Stimulated activated CD8-positive, alpha-beta memory T cell treated with anti-CD3 and anti-CD28 coated beads, Interleukin-7, amount 100 ng/mL, for 4 hours (primary cell): Measurements from ENCODE around the gene PPP1R14B.

Experiments
- DNase-seq, 2 donors: peaks; one replicate each; pipeline ENCODE4 v3.0.0-alpha.2; 2020; ENCODE audit warnings: low read depth in 2 of 2

The PPP1R14B gene, protein sequence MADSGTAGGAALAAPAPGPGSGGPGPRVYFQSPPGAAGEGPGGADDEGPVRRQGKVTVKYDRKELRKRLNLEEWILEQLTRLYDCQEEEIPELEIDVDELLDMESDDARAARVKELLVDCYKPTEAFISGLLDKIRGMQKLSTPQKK

DNA sequence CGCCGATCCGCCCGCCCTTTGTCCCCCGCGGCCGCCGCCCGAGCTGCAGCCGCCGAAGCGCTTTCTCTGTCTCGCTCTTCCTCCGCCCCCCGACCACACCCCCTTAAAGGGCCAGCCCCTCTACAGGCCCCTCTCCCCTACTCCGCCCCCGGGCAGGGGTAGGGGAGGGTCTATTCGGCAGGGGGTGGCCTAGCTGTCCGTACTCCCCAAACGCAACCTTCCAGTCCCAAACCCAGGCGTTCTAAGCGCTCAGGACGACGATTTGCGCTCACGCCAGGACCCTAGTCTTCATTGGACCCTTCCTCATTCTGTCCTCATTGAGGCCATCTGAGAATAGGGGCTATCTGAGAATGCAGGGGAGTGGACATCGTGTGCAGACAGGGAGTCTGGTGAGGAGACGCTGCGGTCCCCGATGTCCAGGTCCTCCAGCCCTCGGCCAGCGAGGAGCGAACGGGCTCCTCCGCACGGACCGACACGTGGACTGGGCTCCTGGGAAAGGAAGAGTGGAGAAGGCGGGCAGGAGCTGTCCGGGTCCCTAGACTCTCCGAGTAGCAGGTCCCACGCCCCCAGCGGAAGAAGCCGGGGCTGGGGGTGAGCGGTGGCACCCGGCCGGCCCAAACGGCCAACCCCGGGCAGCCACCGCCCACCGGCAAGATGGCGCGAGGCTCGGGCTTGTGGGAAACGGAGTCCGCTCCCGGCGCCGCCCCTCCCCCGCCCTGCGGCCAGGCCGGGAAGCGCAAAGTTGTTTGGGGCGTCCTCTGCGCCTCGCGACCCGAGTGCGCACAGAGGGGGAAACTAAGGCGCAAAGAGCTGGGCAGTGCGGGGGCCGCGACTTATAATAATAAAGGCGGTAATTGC is at the start of gene PPP1R14B:
Gene PPP1R14B (minus strand): TSS at position 73 of the 858 bp plus-strand sequence. CDS start 270 bp downstream, outside the sequence.
- peak; percentile 63 to 79 for DNase-seq

DNA sequence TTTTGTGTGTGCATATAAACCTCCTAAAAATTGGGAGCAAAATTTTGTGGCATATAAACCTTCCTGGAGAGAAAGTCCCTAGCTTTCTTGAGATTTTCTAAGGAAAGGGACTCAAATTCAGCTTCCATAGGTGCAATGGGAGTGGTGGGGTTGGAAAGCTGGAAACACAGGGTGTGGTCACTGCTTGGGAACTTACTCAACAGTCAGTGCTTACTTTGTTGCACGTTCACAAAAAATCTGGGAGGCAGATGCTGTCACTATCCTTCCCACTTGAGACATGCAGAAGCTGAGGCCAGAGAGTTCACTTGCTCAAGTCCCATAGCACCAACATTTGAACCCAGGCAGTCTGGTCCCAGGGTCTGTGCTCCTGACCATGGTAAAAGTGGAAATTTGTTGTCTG is 49.5 kb upstream of the PPP1R14B start:
- DNase-seq: no peak

DNA sequence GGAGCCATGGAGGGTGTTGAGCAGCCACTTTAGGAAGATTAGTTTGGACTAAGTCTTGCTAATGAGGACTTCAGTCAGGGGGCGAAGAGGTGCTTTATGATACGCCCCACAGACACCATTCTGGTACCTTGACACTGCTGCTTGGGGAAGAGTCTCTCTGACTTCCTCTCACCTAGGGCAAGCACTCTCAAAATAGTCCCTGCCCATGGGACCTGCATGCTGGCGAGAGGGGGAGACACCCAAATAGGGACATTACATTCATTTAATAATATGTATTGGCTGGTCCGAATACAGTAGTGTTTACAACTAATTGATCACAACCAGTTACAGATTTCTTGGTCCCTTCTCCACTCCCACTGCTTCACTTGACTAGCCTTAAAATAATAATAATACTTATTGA is 49.0 kb upstream of the PPP1R14B start:
- no peak for DNase-seq

DNA sequence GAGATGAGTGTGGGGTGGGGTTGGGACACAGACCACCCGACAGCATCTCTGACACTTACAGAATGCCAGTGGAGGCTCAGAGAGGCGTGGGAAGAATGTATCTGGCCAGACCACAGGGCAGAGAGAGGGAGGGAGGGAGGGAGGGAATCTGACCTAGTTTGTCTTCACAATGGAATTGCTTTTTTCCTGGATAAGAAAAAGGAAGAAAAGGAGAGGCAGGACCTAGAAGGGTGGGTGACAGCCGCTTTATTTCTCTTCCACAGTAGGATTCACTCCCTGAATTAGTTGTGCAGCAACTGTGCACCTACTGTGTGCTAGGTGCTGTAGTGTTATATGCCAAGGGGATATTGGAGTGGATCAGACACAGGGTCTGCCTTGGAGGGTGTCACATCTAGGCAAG is 48.0 kb upstream of the PPP1R14B start:
- DNase-seq: no peak

DNA sequence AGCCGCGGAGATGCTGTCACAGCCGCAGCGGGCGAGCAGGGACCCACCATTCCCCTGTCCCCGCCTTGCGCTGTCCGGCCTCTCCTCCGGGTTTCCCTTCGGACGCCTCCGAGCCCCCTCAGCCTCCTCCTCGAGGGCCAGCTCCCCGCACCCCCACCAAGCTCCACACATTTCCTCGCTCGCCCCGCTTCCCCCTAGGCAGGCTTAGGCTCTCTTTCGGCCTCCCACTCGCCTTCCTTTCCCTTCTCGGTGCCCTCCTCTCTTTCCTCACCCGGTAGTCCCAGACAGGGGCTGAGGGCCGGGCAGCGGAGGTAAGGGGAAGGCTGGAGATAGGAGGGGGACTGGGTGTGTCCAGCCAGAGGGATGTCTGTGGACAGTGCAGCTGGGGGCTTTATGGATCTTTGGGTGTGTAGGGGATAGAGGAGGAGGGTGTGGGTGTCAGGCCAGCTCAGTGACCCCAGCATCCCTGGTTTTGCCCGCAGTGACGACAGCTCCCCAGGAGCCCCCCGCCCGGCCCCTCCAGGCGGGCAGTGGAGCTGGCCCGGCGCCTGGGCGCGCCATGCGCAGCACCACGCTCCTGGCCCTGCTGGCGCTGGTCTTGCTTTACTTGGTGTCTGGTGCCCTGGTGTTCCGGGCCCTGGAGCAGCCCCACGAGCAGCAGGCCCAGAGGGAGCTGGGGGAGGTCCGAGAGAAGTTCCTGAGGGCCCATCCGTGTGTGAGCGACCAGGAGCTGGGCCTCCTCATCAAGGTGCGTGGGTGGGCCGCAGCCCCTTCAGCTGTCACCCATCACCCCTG is 45.9 kb upstream of the PPP1R14B start:
- DNase-seq: no peak

DNA sequence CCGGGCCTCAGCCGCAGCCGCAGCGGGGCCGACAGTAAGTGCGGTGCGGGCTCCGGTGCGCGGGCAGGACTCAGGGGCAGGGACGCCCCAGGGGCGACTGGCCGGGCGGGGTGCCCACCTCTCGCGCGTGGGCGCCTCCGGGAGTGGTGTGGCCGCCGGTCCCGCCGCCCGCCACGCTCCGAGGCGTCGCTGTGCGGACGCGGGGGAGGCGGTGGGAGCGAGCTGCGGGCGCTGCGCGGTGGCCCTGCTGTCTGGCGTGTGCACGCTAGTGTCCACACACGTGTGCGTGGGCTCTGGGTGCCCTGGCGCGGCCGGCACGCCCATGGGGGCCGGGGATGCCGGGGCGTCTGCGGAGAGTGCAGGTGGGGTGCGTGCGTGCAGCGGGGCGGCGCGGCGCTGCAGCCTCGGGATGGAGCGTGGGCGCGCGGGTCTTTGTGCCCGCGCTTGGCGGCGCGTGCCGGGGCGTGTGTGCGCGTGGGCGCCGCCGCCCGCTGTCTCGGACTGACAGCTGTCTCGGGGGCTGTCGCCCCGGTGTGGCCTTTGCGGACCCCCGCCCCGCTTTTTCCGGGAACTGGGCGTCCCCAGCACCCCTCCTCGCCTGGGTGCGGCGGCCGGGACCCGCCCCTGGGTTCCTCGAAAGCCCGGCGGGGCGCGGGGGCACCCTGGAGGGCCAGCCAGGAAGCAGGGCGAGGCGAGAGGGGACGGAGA is 45.2 kb upstream of the PPP1R14B start:
- peak in 1 of 2 donors; percentile 33 for DNase-seq

DNA sequence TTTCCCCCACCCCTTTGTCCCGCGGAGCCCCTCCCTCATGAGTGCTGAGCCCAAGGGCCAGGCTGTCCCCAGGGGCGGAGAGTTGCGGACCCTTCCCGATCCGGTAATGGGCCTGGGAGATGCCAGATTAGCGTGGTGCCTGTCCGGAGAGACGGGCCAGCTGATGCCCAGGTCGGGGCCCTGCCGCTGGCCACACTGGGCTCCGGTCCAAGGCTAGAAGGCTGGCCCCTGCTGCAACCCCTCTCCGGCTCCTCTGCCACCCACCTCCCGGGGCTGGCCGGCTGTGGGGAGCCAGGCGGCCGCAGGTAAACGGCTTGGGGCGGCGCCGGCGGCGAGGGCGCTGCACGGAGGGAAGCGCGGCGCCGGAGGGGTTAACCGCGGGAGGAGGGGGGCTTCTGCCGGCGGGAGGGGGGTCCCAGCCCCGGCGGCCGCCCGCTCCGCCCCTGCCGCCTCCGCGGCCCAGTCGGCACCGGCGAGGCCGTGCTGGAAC is 44.6 kb upstream of the PPP1R14B start, which contains the start of gene KCNK4:
Gene KCNK4 (plus strand): TSS at position 41 of the 490 bp plus-strand sequence. CDS start 1,717 bp downstream, outside the sequence.
- DNase-seq: no peak

DNA sequence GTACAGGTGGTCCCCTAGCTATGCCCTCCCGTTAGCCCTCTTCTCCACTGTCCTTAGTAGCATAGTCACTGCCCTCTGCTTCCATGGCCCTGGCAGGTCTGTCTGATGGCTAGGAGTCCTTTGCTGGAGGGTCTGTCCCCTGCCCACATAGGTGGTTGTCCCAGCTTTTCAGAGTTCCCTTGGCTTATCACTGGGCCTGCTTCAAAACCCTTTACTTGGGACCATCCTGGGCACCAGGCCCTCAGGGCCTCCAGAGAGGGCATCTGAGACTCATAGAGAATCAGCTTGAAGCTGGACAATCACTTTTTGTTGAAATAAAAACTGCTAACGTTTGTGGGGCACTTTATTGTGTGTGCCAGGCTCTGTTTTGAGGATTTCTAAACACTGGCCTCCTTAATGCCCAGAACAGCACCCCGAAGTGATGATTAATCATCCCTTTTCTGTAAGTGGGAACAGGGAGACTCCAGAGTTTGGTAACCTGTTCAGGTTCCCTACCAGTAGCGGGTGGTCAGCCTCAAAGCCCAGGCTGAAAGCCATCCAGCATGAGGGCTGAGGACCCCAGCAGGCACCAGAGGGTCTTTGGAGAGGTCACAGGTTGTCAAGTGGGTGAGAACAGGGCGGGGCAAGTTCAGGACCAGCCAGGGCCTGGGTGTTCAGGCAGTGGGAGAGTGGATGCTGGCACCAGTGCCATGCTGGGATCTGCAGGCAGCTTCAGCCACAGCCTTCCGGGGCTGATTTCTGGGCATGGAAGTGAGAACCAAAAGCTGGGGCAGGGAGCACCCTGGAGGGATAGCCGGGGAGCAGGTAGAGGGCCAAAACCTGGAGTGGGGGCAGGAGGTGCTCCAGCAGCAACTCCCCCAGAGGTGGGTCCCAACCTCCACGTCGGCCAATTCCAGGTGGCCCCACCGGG is 43.9 kb upstream of the PPP1R14B start:
- no peak for DNase-seq

DNA sequence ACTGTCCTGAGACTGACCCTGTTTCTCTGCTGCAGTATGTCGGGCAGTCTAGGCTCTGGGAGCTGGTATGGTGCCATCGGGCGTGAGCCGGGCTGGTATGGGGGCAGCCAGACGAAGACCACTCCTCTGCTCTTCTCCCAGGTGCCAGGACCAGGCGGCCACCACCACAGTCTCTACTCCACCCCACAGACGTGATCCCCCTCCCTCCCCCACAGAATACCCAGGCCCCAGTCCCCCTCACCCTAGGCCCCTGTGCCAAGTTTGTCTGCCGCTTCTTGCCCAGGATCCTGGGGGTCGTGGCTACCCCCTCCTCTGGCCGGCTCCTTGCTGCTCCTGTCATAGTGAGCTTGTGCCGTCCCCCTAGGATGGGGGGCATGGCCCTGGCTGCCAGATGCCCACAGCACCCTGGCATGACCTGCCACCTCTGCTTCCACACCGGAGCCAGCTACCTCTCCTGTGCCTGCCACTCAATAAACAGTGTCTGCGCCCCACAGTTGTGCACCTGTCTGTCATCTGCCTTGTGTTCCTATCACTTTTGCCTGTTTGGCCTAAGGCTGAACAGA is 42.3 kb upstream of the PPP1R14B start:
- no peak for DNase-seq

DNA sequence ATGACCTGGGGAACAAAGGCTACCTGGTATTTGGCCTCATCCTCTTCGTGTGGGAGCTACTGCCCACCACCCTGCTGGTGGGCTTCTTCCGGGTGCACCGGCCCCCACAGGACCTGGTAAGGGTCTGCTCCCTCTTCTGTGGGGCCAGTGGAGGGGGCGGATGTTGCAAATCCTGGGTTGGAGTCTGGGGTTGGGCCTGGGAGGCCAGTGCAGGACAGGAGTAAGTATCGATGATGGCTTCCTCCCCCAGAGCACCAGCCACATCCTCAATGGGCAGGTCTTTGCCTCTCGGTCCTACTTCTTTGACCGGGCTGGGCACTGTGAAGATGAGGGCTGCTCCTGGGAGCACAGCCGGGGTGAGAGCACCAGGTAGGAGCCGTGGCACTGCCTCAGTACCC is 41.6 kb upstream of the PPP1R14B start:
- no peak for DNase-seq

DNA sequence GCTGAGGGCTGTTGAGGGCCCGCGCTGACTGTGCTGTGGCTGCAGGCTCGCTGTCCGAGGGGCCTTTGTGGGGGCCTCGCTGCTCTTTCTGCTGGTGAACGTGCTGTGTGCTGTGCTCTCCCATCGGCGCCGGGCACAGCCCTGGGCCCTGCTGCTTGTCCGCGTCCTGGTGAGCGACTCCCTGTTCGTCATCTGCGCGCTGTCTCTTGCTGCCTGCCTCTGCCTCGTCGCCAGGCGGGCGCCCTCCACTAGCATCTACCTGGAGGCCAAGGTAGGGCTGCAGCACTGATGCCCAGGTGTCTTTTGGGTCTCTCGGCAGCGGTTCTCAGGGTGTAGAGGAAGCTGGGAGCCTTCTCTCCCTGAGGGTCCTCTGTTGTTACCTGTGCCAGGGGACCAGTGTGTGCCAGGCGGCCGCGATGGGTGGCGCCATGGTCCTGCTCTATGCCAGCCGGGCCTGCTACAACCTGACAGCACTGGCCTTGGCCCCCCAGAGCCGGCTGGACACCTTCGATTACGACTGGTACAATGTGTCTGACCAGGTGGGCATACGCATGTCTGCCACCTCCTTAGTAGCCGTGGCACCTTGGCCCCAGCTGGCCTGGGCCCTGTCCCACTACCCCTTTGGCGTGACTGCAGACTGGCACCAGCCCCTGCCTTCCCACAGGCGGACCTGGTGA is 41.1 kb upstream of the PPP1R14B start:
- no peak for DNase-seq

DNA sequence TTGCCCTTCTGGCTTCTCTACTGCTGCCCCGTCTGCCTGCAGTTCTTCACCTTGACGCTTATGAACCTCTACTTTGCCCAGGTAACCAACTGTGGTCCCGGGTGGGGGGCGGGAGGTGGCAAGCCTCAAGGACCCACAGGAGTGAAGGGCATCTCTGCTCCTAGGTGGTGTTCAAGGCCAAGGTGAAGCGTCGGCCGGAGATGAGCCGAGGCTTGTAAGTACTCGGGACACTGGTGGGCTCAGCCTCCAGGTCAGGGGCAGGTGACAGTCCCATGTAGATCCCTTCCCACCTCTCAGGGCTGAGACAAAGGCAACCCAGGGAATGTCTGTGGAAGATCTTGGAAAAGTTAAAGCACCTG is 40.0 kb upstream of the PPP1R14B start:
- DNase-seq: no peak

DNA sequence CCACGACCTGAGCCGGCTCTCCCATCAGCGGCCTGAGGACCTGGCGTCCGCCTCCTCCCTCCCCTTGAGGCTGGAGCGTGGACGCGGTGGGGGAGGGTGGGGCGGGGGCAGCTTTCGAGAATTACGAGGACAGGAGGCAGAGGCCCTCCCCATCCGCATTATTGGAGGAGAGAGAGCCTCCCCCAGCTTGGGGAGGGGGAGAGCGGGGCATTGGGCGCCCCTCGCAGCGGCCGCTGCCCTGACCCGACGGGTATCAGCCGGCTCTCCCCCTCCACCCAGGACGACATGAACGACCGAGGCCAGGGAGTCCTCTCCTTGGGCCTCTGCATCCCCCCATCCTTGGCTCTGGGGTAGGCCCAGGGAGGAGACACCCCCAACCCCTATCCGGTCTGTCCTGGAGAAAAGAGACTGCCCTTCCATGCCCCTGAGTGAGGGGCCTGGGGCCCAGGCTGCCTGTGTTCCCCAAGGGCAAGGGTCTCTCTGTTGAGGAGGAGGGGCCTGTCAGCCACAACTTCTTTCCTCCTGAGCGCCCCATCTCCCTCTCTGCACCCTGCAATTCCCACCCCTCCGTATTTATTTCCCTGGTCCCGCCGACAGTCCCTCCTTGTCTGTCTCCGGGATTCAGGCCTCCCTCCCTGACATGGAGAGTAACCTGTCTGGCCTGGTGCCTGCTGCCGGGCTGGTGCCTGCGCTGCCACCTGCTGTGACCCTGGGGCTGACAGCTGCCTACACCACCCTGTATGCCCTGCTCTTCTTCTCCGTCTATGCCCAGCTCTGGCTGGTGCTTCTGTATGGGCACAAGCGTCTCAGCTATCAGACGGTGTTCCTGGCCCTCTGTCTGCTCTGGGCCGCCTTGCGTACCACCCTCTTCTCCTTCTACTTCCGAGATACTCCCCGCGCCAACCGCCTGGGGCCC is 39.4 kb upstream of the PPP1R14B start:
- DNase-seq: no peak

DNA sequence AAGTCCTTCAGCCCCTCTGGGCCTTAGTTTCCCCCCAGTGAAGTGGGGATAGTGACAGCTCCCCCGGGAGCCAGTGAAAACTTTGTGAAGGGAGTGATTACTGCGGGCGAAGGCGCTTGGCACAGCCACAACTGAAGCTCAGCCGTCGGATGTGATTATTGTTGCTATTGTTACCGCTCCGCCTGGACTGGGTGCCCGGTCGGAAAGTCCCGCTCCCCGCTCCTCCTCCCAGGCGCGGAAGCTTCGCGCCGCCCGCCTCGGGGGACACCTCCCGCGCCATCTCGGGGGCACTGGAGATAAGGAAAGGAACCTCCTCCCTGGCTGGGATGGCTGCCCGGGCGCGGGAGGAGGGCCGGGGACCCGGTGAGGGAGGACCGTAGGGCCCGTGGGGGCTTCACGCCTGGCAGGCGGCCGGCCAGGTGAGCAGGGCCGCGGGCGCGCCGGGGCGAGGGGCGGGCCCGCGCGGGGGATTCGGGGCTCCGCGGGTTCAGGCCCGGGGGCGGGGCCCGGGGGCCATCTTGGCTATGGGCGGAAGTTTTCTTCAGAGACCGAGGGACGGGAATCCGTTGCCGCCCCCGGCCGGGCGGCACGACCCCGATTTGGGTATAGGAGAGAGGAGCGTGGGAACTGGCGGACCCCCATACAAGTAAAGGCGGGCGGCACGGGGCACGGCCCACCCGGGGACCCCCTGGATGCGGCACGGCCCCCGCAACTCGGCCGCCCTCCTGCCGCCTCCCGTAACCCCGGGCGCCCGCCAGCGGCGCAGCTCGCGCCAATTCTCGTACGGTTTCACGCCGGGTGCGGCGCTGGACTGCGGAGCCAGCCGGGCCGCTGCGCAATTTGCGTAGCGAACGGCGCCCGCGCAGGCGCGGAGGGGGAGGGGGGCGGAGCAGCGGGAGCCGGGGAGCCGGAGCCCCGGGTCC is 38.5 kb upstream of the PPP1R14B start, which contains the start of gene GPR137:
Gene GPR137 (plus strand): TSS at position 887 of the 923 bp plus-strand sequence. CDS start 677 bp downstream, outside the sequence.
- DNase-seq: peak; percentile 78 to 89

DNA sequence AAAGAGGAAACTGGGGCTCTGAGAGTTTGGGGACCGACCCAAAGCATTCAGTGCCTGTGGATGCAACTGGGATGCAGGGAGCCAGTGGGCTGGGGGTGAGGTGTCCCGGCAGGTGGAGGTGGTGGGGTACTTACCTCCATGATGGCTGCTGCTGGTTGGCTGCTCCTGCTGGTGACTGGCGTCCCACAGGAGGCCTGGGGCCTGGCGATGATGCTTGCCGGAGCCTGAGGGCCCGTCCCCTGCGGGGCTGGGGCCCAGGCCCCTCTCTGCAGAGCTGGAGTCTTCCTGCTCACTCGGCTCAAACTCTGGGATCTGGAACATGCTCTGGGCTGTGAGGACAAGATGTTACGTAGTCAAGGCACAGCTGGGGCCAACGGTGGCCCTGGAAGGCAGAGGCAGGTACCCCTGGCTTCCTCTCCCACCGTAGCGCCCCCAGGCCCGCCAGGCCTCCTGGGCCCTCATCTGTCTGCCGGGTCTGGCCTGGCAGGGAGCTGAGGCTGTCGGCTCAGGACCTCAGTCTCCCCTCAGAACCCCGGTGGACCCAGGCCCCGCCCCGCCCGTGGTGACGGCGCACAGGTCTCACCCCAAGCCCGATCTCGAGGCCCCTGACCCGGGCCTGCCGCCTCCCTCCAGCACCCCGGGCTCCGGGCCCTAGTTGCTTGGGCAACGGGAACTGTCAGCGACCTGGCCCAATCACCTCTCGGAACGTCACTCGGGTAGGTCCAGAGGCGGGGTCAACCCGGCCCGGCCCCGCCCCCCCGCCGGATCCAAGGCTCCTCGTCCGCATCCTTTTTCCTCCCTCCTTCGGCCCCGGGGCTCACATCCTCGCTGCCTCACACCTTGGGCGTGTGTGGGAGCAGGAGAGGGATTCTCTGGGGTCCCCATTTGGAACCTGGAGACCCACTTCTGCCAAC is 37.6 kb upstream of the PPP1R14B start, which contains the start of gene BAD:
Gene BAD (minus strand): TSS at position 618 of the 914 bp plus-strand sequence. CDS start 297 bp downstream, at position 321.
- peak; percentile 85 to 88 for DNase-seq

DNA sequence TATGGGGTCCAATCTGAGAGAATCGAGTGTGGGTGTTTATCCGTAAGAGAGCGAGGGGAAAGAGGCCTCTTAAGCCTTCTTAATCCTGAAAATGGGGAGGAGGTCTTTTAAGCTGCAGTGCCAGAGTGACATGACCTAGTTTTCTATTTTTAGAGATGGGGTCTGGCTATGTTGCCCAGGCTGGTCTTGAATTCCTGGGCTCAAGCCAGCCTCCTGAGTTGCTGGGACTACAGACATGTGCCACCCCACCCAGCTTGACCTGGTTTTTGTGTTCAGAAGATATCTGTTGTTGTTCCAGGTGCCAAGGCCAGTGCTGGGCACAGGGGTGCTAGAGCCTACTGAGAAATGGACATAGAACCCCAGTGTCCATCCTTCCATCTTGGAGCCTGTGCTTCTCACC is 36.3 kb upstream of the PPP1R14B start:
- no peak for DNase-seq
